HuH-7 (cell line): Measurements from ENCODE around the gene FKBP1A.
A peak's percentile ranks its signal among the peaks of the same experiment; 100 is the strongest.

Source experiments
- DNase-seq: peaks from one replicate; pipeline ENCODE4 v3.0.0; 2011; ENCODE audit warnings: low spot score

The FKBP1A gene

DNA sequence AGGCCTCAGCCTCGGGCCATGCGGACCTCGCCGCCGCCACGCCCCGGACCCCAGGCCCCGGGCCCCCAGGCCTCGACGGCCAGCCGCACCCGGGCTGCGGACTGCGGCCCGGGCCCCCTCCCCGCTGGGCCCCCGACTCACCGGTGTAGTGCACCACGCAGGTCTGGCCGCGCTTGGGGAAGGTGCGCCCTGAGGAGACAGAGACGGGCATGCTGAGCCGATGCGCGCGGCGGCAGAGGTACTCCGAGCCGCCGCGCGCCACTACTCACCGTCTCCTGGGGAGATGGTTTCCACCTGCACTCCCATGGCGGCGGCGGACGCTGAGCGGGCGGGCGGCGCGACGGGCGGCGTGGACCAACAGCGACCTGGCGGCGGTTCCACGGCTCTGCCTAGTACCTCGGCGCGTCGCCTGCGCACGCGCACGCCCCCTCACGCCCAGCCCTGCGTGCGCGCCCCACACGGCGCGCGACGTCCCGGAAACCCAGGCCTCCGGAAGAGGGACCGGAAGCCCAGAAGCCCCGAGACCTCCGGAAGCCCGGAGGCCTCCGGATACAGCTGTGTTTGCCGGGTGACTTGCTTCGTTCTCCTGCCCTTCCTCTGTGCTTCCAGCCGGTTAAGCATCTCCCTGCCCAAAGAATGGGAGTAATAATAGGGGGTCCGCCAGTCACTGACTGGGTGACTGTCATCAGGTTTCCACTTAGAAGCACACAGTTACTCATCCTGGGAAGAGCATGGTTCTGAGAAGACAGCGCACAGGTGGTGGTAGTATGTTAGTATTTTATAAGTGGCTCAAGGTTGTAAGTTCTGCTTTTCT, at the start of gene FKBP1A:
Gene FKBP1A, minus strand, starts transcription at position 362 of the 814 bp plus-strand sequence. Its CDS starts 56 bp downstream, at position 306.
- DNase-seq, result peak; percentile 94

DNA sequence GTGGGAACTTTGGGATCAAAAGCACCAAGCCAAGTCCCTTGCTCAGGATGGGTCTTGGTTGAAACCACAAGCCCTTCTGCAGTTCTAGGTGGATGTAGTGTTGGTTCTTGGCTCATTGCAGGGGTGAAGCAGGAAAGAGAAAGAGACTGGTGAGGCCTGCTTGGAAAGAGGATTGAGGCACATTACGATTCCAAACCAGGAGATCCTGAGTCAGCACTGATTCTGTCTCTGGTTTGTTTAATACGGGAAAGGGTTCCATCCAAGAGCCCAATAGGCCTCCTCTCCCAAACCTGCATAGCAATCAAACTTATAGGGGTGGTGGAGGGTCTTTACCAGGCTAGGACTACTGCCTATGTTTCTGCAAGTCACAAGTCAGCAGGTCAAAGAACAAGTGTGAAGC, 49.5 kb upstream of the FKBP1A start:
- DNase-seq, result no peak

DNA sequence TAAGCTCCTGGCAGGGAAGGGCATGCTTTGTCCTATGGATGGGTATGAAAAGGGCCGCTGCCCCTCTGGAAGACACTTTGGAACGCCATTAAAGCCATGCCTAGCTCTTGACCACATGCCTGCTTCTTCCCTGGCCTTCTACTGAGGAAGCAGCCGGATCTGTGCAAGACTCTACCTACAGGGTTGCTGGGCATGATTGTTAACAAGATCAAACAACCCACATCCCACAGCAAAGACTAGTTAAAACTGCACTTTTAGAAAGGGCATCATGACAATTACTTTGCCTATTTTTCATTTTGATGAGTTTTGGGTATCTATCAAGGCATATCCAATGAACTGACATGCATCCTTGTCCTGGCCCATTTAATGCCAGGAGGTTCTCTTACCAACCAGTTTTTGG, 48.3 kb upstream of the FKBP1A start:
- no peak for DNase-seq

DNA sequence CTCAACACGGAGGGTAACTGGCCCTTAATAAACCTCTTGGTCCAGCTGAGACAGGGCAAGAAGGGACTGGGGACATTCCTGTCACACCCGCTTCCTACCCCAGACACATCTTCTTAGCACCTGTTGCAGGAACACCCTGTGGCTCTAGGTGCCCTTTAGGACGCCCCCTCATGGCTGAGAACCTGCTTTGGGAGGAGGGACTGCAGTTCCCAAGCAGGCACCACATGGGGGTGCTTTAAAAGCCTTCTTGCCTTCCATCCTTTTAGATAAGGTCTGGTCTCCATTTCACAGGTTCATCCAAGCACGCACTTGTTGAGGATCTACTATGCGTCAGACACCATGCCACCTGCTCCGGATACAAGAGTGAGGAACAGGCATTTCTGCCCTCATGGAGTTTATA, 47.2 kb upstream of the FKBP1A start:
- DNase-seq, result peak; percentile 23

GRCh38 chr20:1438361-1438760, 45.5 kb upstream of the FKBP1A start:
- no peak for DNase-seq

DNA sequence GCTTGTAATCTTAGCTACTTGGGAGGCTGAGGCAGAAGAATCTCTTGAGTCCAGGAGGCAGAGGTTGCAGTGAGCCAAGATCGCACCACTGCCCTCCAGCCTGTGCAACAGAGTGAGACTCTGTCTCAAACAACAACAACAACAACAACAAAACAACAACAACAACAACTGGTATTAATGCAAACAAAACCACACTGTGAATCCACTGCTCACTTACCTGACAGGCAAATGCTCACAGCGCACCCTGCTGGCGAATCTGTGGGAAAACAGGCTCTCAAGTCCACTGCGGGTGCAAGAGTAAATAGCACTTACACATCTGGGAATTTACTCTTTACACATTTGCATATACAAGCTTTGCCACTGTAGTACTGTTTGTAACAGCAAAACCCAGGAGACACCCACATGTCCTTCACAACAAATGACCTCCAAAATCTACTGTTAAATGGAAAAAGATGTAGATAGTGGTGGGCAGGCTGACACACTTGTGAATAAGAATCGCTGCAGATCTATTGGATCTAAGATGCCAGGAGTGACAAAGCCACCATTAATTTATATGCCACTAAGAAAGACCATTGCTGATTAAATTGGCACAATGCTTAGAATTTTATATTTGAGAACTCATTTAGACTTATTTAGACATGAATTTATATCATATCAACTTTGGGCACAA, 44.5 kb upstream of the FKBP1A start:
- DNase-seq, result peak; percentile 64

- no peak for DNase-seq
Observed at GRCh38 chr20:1436263-1436662, 43.4 kb upstream of the FKBP1A start.

- DNase-seq, result no peak
Observed at GRCh38 chr20:1435337-1435699, 42.5 kb upstream of the FKBP1A start.

GRCh38 chr20:1434571-1435336, 41.9 kb upstream of the FKBP1A start:
- no peak for DNase-seq

GRCh38 chr20:1431158-1431557, 38.3 kb upstream of the FKBP1A start:
- no peak for DNase-seq

DNA sequence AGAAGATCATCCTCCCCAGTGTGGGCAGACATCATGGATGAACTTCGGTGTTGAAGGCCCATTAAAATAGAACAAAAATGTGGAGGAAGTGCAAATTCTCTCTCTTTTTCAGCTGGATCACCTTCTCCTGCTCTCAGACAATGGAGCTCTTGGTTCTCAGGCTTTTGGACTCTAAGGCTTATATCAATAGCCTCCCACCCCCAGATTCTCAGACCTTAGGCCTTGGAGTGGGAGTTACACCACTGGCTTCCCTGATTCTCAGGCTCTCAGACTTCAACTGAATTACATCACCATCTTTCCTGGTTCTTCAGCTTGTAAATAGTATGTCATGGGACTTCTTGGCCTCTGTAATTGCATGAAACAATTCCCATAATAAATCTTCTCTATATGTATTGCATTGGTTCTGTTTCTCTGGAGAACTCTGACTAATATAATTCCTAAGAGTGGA, 37.2 kb upstream of the FKBP1A start:
- DNase-seq, result no peak

- DNase-seq, result no peak
Observed at GRCh38 chr20:1429143-1429728, 36.4 kb upstream of the FKBP1A start.

- no peak for DNase-seq
Observed at GRCh38 chr20:1427457-1428054, 34.7 kb upstream of the FKBP1A start.

DNA sequence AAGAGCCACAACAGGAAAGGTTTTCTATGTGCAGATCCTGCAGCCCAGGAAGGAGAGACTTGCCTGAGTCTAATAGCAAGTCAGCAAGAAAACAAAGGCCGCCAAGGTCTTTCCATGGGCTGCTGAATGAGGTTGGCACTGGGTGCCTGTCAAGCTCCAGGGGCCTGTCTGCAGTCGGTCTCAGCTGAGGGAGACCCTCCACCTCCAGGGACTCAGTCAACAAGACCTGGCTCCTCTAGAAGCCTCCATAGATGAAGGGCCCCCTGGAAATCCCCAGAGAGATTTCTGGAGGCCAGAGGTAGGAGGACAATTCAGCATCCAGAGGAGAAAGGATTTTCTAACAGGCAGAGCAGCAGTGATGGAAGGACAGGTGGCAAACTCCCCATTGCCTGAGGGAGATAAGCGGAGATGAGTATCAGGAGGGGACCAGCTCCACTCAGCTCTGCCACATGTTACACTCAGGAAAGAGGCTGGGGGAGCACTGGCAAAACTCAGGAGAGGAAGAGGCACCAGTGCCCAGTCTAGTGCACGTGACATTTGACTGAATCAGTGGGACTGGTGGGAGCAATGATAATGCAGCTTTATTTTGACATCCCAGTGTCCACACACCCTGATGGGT, 33.5 kb upstream of the FKBP1A start:
- DNase-seq, result no peak

GRCh38 chr20:1424336-1424735, 31.5 kb upstream of the FKBP1A start:
- no peak for DNase-seq

DNA sequence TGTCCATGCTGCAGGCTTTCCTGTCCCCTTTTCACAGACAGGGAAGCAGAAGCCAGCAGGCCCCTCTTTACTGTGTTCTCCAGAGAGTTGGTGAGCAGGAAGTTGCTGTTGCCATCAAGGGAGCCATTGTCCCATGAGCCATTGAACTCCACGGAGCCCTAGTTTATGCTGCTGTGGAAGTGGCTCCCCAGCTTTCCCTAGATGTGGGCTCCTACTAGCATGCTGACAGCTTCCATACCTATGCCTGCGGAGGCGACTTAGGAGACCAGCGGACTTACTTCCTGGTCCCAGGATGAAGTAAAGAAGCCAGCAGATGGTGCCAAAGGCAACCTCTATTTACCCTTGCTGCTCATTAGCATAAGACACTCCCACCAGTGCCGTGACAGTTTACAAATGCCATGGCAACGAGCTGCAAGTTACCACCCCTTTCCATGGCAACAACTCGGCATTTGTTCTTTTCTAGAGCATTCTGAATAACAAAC, 30.8 kb upstream of the FKBP1A start:
- peak; percentile 25 for DNase-seq

- no peak for DNase-seq
Observed at GRCh38 chr20:1423206-1423605, 30.4 kb upstream of the FKBP1A start.

- DNase-seq, result no peak
Observed at GRCh38 chr20:1422753-1423152, 29.9 kb upstream of the FKBP1A start.

DNA sequence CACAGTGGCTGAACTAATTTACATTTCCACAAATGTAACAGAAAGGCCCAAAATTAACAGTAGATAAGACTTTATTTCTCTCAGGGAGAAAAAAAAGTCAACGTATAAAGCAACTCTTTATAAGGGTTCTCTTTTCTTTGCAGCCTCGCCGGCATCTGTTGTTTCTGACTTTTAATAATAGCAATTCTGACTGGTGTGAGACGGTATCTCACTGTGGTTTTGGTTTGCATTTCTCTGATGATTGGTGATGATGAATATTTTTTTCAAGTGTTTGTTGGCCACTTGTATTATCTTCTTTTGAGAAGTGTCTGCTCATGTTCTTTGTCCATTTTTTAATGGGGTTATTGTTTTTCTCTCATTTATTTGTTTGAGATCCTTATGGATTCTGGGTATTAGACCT, 27.2 kb upstream of the FKBP1A start:
- DNase-seq, result no peak

- no peak for DNase-seq
Observed at GRCh38 chr20:1418350-1418749, 25.5 kb upstream of the FKBP1A start.

DNA sequence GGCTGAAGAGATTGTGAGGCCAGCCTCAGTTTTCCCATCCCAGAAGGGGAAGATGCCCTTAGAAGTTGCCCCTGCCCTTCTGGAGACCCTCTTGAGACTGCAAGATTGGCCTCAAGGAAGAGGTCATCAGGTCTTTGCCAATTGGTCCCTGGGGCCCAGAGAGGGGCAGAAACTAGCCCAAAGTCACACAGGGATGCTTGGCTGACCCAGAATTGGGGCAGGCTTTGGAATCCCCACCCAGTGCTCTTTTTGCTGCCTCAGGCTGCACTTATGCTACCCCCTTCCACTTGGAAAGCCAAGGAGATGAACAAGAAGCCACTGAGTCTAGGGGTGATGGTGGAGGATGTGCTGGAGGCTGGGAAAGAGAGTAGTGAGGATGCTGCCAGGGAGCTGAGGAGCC, 24.9 kb upstream of the FKBP1A start:
- DNase-seq, result no peak
